GM20000 (cell line): ENCODE measurements around the gene PCMT1.

Experiments
- DNase-seq: peaks from one replicate; pipeline ENCODE4 v3.0.0; 2012; ENCODE audit warnings: low spot score
- TF ChIP-seq, protein P1 (sequence below): IDR thresholded peaks from 2 replicates; pipeline ENCODE4 v1.5.1; 2012; ENCODE audit warnings: mild to moderate bottlenecking, control low read depth; ENCODE audit errors: extremely low read depth, missing control alignments

Gene PCMT1

DNA sequence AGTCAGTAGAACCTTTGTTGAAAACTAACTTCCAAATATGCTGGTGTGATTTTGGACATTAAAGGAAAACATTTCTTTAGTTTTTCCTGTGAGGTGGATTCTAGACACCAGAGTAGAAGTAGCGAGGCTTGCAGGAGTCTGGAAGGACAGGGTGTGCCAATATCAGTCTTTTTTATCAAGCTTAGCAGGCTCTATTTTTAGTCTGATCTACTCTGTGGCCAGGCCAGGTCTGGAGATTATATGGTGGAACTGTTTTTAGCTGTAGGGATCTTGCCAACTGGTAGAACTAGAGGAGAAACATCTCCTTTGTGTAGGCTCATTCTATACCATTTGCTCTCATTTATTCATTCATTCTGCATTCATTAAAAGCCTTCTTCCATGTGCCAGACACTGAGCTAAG is 72.0 kb downstream of the PCMT1 start:
- no peak for DNase-seq
- TF ChIP-seq, protein P1, sequence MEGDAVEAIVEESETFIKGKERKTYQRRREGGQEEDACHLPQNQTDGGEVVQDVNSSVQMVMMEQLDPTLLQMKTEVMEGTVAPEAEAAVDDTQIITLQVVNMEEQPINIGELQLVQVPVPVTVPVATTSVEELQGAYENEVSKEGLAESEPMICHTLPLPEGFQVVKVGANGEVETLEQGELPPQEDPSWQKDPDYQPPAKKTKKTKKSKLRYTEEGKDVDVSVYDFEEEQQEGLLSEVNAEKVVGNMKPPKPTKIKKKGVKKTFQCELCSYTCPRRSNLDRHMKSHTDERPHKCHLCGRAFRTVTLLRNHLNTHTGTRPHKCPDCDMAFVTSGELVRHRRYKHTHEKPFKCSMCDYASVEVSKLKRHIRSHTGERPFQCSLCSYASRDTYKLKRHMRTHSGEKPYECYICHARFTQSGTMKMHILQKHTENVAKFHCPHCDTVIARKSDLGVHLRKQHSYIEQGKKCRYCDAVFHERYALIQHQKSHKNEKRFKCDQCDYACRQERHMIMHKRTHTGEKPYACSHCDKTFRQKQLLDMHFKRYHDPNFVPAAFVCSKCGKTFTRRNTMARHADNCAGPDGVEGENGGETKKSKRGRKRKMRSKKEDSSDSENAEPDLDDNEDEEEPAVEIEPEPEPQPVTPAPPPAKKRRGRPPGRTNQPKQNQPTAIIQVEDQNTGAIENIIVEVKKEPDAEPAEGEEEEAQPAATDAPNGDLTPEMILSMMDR, result no peak

DNA sequence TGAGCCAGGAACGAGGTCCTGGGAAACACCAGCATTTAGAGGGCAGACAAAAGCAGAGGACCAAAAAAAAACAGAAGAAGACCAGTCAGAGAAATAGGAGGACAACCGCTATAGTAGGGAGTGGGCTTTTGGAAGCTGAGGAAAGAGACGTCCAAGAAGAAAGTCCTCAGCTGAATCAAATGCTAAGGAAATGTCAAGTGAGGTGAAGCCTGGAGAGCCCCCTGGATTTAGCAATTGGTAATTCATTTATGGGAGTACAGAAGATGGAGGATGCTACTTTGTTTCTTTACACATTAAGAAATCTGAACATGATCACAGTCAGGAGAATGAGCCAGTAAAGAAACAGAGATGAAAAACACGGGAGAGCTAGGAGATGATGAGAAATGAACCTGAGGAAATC is 73.5 kb downstream of the PCMT1 start:
- DNase-seq, result no peak
- TF ChIP-seq, protein P1, result no peak

DNA sequence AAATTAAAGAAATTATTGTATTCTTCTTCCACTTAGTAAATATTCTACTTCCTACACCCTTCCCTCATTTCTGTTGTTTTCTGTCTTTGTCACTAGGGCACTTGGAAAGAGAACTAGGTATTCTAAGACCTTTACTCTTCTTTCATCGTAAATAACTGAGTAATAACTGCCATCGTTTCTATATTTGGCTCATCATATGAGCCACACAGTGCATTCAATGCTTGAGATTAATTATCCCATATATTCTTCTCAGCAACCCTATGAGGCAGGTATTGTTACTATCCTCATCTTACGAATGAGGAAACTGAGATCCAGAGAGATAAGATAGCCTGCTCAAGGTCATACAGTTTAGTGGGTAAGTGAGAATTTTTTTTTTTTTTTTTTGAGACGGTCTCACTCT is 75.8 kb downstream of the PCMT1 start:
- TF ChIP-seq, protein P1, result no peak
- DNase-seq, result no peak

DNA sequence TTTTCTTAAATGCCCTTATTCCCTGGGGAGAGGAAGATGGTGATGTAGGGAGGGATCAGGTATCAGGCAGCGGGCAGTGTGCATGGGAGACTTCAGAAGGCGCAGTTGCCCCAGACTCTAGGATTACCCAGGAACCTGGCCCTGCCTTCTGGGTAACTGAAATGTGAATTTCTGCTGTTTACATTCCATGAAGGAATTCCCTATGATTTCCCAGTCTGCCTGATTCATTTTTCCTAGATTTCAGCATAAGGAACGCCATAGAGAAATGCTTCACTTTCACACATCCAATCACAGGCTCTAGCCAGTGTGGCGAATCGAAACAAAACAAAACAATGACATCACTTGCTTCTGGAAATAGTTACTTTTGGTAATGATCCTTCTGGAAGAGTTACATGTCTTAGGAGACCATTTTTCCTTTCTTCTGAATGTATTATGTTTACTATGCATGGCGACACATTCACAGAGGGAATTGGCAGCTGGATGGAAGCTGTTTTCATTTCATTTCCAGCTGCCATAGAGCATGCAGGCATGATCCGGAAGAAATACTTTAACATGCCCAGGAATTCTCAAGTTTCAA is 81.3 kb downstream of the PCMT1 start:
- TF ChIP-seq, protein P1, result no peak
- no peak for DNase-seq

DNA sequence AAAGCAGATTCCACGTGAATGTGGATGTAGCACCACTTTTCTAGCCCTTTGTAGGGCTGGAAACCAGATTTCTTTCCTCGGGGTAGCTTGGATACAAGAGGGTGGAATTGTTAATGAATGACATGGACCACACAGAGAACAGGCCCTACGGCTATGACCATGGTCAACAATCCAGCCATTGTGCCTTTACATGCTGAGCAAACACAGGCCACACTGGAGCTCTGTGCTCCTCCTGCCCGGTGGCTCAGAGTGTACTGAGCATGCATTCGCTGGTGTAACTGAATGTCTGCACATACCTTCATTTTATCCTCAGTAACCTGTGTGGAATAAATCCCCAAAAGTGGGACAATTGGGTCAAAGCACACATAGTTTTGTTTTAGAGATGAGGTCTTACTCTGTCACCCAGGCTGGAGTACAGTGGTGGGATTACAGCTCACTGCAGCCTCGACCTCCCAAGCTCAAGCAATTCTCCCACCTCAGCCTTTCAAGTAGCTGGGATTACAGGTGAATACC is 81.8 kb downstream of the PCMT1 start:
- TF ChIP-seq, protein P1, result no peak

DNA sequence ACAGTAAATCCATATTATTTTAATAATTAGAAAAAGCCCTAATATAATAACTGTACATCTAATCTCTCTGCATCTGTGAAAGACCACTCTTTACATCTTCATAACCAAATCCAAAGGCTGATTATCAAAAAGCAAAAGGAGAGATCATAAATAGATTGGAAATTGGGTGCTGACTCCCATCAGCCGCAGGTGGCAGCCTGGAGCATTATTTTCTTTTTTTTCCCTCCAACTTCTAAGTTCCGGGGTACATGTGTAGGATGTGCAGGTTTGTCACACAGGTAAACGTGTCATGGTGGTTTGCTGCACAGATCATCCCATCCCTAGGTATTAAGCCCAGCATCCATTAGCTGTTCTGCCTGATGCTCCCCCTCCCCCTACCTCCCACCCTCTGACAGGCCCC is 84.1 kb downstream of the PCMT1 start:
- no peak for DNase-seq
- TF ChIP-seq, protein P1, result no peak

More for the DNA sequence above, 81.8 kb downstream of the PCMT1 start:
- no peak for DNase-seq

DNA sequence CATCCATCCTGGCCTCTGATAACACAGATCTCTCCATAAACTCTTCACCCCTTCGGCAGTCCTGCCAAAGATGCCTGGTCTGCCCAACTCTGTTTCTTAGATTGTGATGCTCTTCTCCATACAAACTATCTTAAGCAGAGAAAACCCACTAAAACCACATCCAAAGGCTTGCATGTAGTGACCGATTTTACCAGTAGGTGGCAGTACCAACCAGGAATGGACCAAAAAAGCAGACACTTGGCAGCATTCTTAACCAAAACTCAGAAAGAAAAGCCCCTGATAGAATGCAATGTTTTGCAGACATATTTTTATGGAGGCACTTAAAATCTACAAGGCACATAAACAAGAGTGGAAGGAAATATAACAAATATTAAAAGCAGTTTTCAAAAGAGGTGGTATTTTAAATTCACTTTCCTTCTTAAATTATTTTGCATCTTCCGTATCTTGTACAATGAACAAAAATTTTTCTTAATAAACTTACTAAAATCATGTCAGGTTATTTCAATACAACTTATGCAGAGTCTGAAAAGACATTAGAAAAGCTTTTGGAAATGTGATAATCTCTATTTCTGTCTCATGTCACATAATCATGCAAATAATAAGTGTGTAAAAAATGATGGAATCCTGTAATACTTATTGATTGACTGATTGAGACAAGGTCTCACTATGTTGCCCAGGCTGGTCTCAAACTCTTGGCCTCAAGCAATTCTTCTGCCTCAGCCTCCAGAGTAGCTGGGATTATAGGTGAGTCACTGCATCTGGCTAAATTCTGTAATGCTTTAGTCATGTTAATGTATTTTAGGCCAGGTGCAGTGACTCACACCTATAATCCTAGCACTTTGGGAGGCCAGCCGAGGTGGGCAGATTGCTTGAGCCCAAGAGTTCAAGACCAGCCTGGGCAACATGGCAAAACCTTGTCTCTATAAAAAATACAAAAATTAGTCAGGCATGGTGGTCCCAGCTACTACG is 85.3 kb downstream of the PCMT1 start:
- TF ChIP-seq, protein P1, result peak; percentile 76
- peak; percentile 55 for DNase-seq
